ENCODE results near the gene MYO1H.

The MYO1H gene

GRCh38 chr12:109449845-109450532 lies 102.3 kb downstream of the MYO1H start:
- no peak for DNase-seq (ENCODE audit: low read depth)

- no peak for DNase-seq (ENCODE audit: low read depth)
Measured at GRCh38 chr12:109450980-109451379, 103.3 kb downstream of the MYO1H start.

- DNase-seq (ENCODE audit: low read depth): no peak
Measured at GRCh38 chr12:109451400-109451799, 103.7 kb downstream of the MYO1H start.

GRCh38 chr12:109452489-109452888 lies 104.8 kb downstream of the MYO1H start:
- DNase-seq (ENCODE audit: low read depth): no peak

GRCh38 chr12:109455706-109456105 lies 108.0 kb downstream of the MYO1H start:
- DNase-seq (ENCODE audit: low read depth): no peak

- DNase-seq (ENCODE audit: low read depth): peak; percentile 64
Measured at GRCh38 chr12:109458086-109458485, 110.4 kb downstream of the MYO1H start.

GRCh38 chr12:109458771-109459208 lies 111.1 kb downstream of the MYO1H start:
- peak; percentile 63 for DNase-seq (ENCODE audit: low read depth)

GRCh38 chr12:109459247-109459646 lies 111.5 kb downstream of the MYO1H start:
- DNase-seq (ENCODE audit: low read depth): peak; percentile 57

- no peak for DNase-seq (ENCODE audit: low read depth)
Measured at GRCh38 chr12:109460538-109460937, 112.8 kb downstream of the MYO1H start.

- DNase-seq (ENCODE audit: low read depth): peak; percentile 62
Measured at GRCh38 chr12:109461049-109461845, 113.5 kb downstream of the MYO1H start.

GRCh38 chr12:109461846-109462756 lies 114.4 kb downstream of the MYO1H start:
- DNase-seq (ENCODE audit: low read depth): peak; percentile 98

- DNase-seq (ENCODE audit: low read depth): peak; percentile 99
Measured at GRCh38 chr12:109462868-109463692, 115.4 kb downstream of the MYO1H start.

- DNase-seq (ENCODE audit: low read depth): no peak
Measured at GRCh38 chr12:109463756-109464155, 116.1 kb downstream of the MYO1H start.

GRCh38 chr12:109464642-109465351 lies 117.1 kb downstream of the MYO1H start:
- DNase-seq (ENCODE audit: low read depth): peak; percentile 37

GRCh38 chr12:109466305-109466704 lies 118.6 kb downstream of the MYO1H start:
- no peak for DNase-seq (ENCODE audit: low read depth)

GRCh38 chr12:109466821-109467220 lies 119.1 kb downstream of the MYO1H start:
- DNase-seq (ENCODE audit: low read depth): no peak

- DNase-seq (ENCODE audit: low read depth): no peak
Measured at GRCh38 chr12:109467978-109468676, 120.4 kb downstream of the MYO1H start.

- no peak for DNase-seq (ENCODE audit: low read depth)
Measured at GRCh38 chr12:109469517-109469916, 121.8 kb downstream of the MYO1H start.

- no peak for DNase-seq (ENCODE audit: low read depth)
Measured at GRCh38 chr12:109473006-109473405, 125.3 kb downstream of the MYO1H start.
